Measurements from ENCODE around the gene ERMAP.

The ERMAP gene

GRCh38 chr1:42838482-42839190, 21.7 kb downstream of the ERMAP start:
- H3K9me3 Mint-ChIP-seq, result no peaks in the 10 kb centered on the region
- ATAC-seq (replicated peaks; ENCODE audit: extremely low read depth, poor library complexity, severe bottlenecking) (no peak), DNase-seq (ENCODE audit: low spot score in 2 of 2) (no peak)
- H3K27ac Mint-ChIP-seq (ENCODE audit: low read depth), result no peak overlapping the region
- no peaks in the 10 kb centered on the region for H3K36me3 Mint-ChIP-seq (ENCODE audit: insufficient read depth)
- H3K4me3 Mint-ChIP-seq, result no peak overlapping the region
- no peaks in the 10 kb centered on the region for H3K4me1 Mint-ChIP-seq
- no peaks in the 10 kb centered on the region for H3K27me3 Mint-ChIP-seq

GRCh38 chr1:42841010-42841409, 24.1 kb downstream of the ERMAP start:
- H3K4me3 Mint-ChIP-seq, result no peak overlapping the region
- H3K27ac Mint-ChIP-seq (ENCODE audit: low read depth), result no peak overlapping the region
- no peaks in the 10 kb centered on the region for H3K27me3 Mint-ChIP-seq
- no peaks in the 10 kb centered on the region for H3K9me3 Mint-ChIP-seq
- DNase-seq (ENCODE audit: low spot score in 2 of 2) (no peak), ATAC-seq (replicated peaks; ENCODE audit: extremely low read depth, poor library complexity, severe bottlenecking) (no peak)
- H3K36me3 Mint-ChIP-seq (ENCODE audit: insufficient read depth), result no peaks in the 10 kb centered on the region
- no peaks in the 10 kb centered on the region for H3K4me1 Mint-ChIP-seq

GRCh38 chr1:42841440-42842147, 24.7 kb downstream of the ERMAP start:
- Mint-ChIP-seq H3K27me3 (no peaks in the 10 kb centered on the region), H3K4me1 (no peaks in the 10 kb centered on the region), H3K4me3 (no peak overlapping the region), H3K27ac (ENCODE audit: low read depth) (no peak overlapping the region), H3K36me3 (ENCODE audit: insufficient read depth) (no peaks in the 10 kb centered on the region), H3K9me3 (no peaks in the 10 kb centered on the region)
- ATAC-seq (replicated peaks; ENCODE audit: extremely low read depth, poor library complexity, severe bottlenecking) (no peak), DNase-seq (ENCODE audit: low spot score in 2 of 2) (no peak)

- peaks cover 22% of the 10 kb centered on the region for H3K4me1 Mint-ChIP-seq
- ATAC-seq (replicated peaks; ENCODE audit: extremely low read depth, poor library complexity, severe bottlenecking) (no peak), DNase-seq (ENCODE audit: low spot score in 2 of 2) (no peak)
- H3K27ac Mint-ChIP-seq (ENCODE audit: low read depth), result no peak overlapping the region
- H3K4me3 Mint-ChIP-seq, result no peak overlapping the region
- no peaks in the 10 kb centered on the region for H3K36me3 Mint-ChIP-seq (ENCODE audit: insufficient read depth)
- H3K9me3 Mint-ChIP-seq, result no peaks in the 10 kb centered on the region
- no peaks in the 10 kb centered on the region for H3K27me3 Mint-ChIP-seq
Observed at GRCh38 chr1:42844592-42845140, 27.7 kb downstream of the ERMAP start.

GRCh38 chr1:42845193-42845592, 28.3 kb downstream of the ERMAP start:
- DNase-seq (ENCODE audit: low spot score in 2 of 2) (no peak), ATAC-seq (replicated peaks; ENCODE audit: extremely low read depth, poor library complexity, severe bottlenecking) (no peak)
- H3K4me3 Mint-ChIP-seq, result no peak overlapping the region
- H3K27me3 Mint-ChIP-seq, result no peaks in the 10 kb centered on the region
- H3K9me3 Mint-ChIP-seq, result no peaks in the 10 kb centered on the region
- peaks cover 26% of the 10 kb centered on the region for H3K4me1 Mint-ChIP-seq
- H3K27ac Mint-ChIP-seq (ENCODE audit: low read depth), result no peak overlapping the region
- no peaks in the 10 kb centered on the region for H3K36me3 Mint-ChIP-seq (ENCODE audit: insufficient read depth)

- ATAC-seq (replicated peaks; ENCODE audit: extremely low read depth, poor library complexity, severe bottlenecking), result no peak
- Mint-ChIP-seq H3K27me3 (no peaks in the 10 kb centered on the region), H3K4me1 (peaks cover 26% of the 10 kb centered on the region), H3K9me3 (no peaks in the 10 kb centered on the region), H3K27ac (ENCODE audit: low read depth) (peak overlapping the region; percentile 87), H3K4me3 (peak overlapping the region; percentile 88), H3K36me3 (ENCODE audit: insufficient read depth) (no peaks in the 10 kb centered on the region)
- DNase-seq (ENCODE audit: low spot score in 2 of 2), result no peak
Observed at GRCh38 chr1:42845866-42846256, 28.9 kb downstream of the ERMAP start.

GRCh38 chr1:42846257-42847110, 29.6 kb downstream of the ERMAP start, which contains the start of gene ZNF691:
Gene ZNF691, plus strand, starts transcription at chr1:42846613. Its CDS starts 3,046 bp downstream, at chr1:42849659.
- H3K4me1 Mint-ChIP-seq, result peaks cover 26% of the 10 kb centered on the region
- H3K9me3 Mint-ChIP-seq, result no peaks in the 10 kb centered on the region
- H3K27me3 Mint-ChIP-seq, result no peaks in the 10 kb centered on the region
- peak within 1 kb of the TSS; percentile 88 for H3K4me3 Mint-ChIP-seq
- H3K36me3 Mint-ChIP-seq (ENCODE audit: insufficient read depth), result no peaks in the 10 kb centered on the region
- peak; percentile 96 for ATAC-seq (replicated peaks; ENCODE audit: extremely low read depth, poor library complexity, severe bottlenecking)
- peak; percentile 63 to 82 for DNase-seq (ENCODE audit: low spot score in 2 of 2)
- H3K27ac Mint-ChIP-seq (ENCODE audit: low read depth), result peak within 1 kb of the TSS; percentile 87

GRCh38 chr1:42847111-42847595, 30.2 kb downstream of the ERMAP start:
- no peak for DNase-seq (ENCODE audit: low spot score in 2 of 2)
- Mint-ChIP-seq H3K9me3 (no peaks in the 10 kb centered on the region), H3K4me1 (peaks cover 26% of the 10 kb centered on the region), H3K27me3 (no peaks in the 10 kb centered on the region), H3K27ac (ENCODE audit: low read depth) (peak overlapping the region; percentile 87), H3K4me3 (peak overlapping the region; percentile 88), H3K36me3 (ENCODE audit: insufficient read depth) (no peaks in the 10 kb centered on the region)
- ATAC-seq (replicated peaks; ENCODE audit: extremely low read depth, poor library complexity, severe bottlenecking), result no peak

- Mint-ChIP-seq H3K27ac (ENCODE audit: low read depth) (peak overlapping the region; percentile 87), H3K4me1 (peaks cover 26% of the 10 kb centered on the region)
- ATAC-seq (replicated peaks; ENCODE audit: extremely low read depth, poor library complexity, severe bottlenecking), result no peak
Observed at GRCh38 chr1:42847721-42848460, 31.0 kb downstream of the ERMAP start.

GRCh38 chr1:42848823-42849537, 32.1 kb downstream of the ERMAP start:
- peaks cover 26% of the 10 kb centered on the region for H3K4me1 Mint-ChIP-seq
- H3K27ac Mint-ChIP-seq (ENCODE audit: low read depth), result peak overlapping the region; percentile 22
- no peak overlapping the region for H3K4me3 Mint-ChIP-seq
- no peaks in the 10 kb centered on the region for H3K9me3 Mint-ChIP-seq
- no peak for ATAC-seq (replicated peaks; ENCODE audit: extremely low read depth, poor library complexity, severe bottlenecking)
- H3K27me3 Mint-ChIP-seq, result no peaks in the 10 kb centered on the region
- DNase-seq (ENCODE audit: low spot score in 2 of 2), result no peak
- peaks cover 2% of the 10 kb centered on the region for H3K36me3 Mint-ChIP-seq (ENCODE audit: insufficient read depth)

More at GRCh38 chr1:42847721-42848460, 31.0 kb downstream of the ERMAP start:
- no peaks in the 10 kb centered on the region for H3K27me3 Mint-ChIP-seq
- no peaks in the 10 kb centered on the region for H3K9me3 Mint-ChIP-seq
- DNase-seq (ENCODE audit: low spot score in 2 of 2), result no peak
- peaks cover 2% of the 10 kb centered on the region for H3K36me3 Mint-ChIP-seq (ENCODE audit: insufficient read depth)
- H3K4me3 Mint-ChIP-seq, result peak overlapping the region; percentile 88

GRCh38 chr1:42849944-42850343, 33.0 kb downstream of the ERMAP start:
- Mint-ChIP-seq H3K36me3 (ENCODE audit: insufficient read depth) (peaks cover 2% of the 10 kb centered on the region), H3K27ac (ENCODE audit: low read depth) (no peak overlapping the region), H3K4me1 (peaks cover 26% of the 10 kb centered on the region), H3K4me3 (no peak overlapping the region), H3K9me3 (no peaks in the 10 kb centered on the region), H3K27me3 (no peaks in the 10 kb centered on the region)
- DNase-seq (ENCODE audit: low spot score in 2 of 2) (no peak), ATAC-seq (replicated peaks; ENCODE audit: extremely low read depth, poor library complexity, severe bottlenecking) (no peak)

Measured in central memory CD8-positive, alpha-beta T cell (primary cell).